GM23338 (cell line): ENCODE results near the gene CCT6A. TPM values are rescaled to one million over a fixed set of nuclear protein-coding genes. Genes with fewer than 3 reads are reported as not detected.
A peak's percentile ranks its signal among the peaks of the same experiment; 100 is the strongest.
"Not testable (repeated sequence)": the region's sequence is repeated elsewhere in the genome, so short reads cannot be mapped to it uniquely, and the experiment has no call there.

Experiments used
- ATAC-seq: fragments of 200-7000 bp; cut with Tn5 transposase; 3 replicates; pipeline ENCODE4 v1.9.1; 2020
- DNase-seq: peaks from one replicate; pipeline ENCODE4 v3.0.0-alpha.2; 2015; ENCODE audit warnings: low spot score
- H2AFZ ChIP-seq: fragments of 200-600 bp; sonication (generic); 2 replicates; pipeline ENCODE4 v1.8.0; 2016; ENCODE audit warnings: antibody characterized with exemption, mild to moderate bottlenecking, moderate library complexity
- H3F3A ChIP-seq: fragments of 200-600 bp; sonication (generic); replicated peaks from 2 replicates; pipeline ENCODE4 v1.8.0; 2017; ENCODE audit warnings: antibody characterized with exemption, mixed run types, low read depth
- H3K27ac ChIP-seq: fragments of 200-600 bp; sonication (generic); 2 replicates; pipeline ENCODE4 v1.6.1; 2016; ENCODE audit warnings: low read depth
- H3K27me3 ChIP-seq: fragments of 200-600 bp; sonication (generic); 2 replicates; pipeline ENCODE4 v1.8.0; 2016; ENCODE audit warnings: mild to moderate bottlenecking, mixed run types, moderate library complexity; ENCODE audit not compliant: insufficient read depth
- H3K36me3 ChIP-seq: fragments of 200-600 bp; sonication (generic); 2 replicates; pipeline ENCODE4 v1.8.0; 2016; ENCODE audit warnings: mild to moderate bottlenecking; ENCODE audit not compliant: insufficient read depth
- H3K4me1 ChIP-seq: fragments of 200-600 bp; sonication (generic); 2 replicates; pipeline ENCODE4 v1.8.0; 2016; ENCODE audit warnings: mild to moderate bottlenecking, moderate library complexity; ENCODE audit not compliant: insufficient read depth
- H3K4me2 ChIP-seq: fragments of 200-600 bp; sonication (generic); 2 replicates; pipeline ENCODE4 v1.7.1; 2017; ENCODE audit warnings: mixed run types
- H3K4me3 ChIP-seq: fragments of 200-600 bp; sonication (generic); 2 replicates; pipeline ENCODE4 v1.6.1; 2016; ENCODE audit warnings: mixed run types
- H3K79me2 ChIP-seq: fragments of 200-600 bp; sonication (generic); replicated peaks from 2 replicates; pipeline ENCODE4 v1.8.0; 2017; ENCODE audit warnings: mild to moderate bottlenecking; ENCODE audit not compliant: insufficient read depth
- H3K9me2 ChIP-seq: fragments of 200-600 bp; sonication (generic); 2 replicates; pipeline ENCODE4 v1.8.0; 2017; ENCODE audit not compliant: insufficient read depth
- H4K20me1 ChIP-seq: fragments of 200-600 bp; sonication (generic); replicated peaks from 2 replicates; pipeline ENCODE4 v1.8.0; 2017; ENCODE audit warnings: mild to moderate bottlenecking; ENCODE audit not compliant: insufficient read depth
- H3K27ac Mint-ChIP-seq: 2 replicates; pipeline ENCODE4 v1.8.0; 2020; ENCODE audit warnings: inconsistent platforms, mild to moderate bottlenecking, moderate library complexity, mixed read lengths
- H3K27me3 Mint-ChIP-seq: 3 replicates; pipeline ENCODE4 v1.8.0; 2022; ENCODE audit warnings: low read depth, mild to moderate bottlenecking, moderate library complexity, mixed read lengths, inconsistent platforms; ENCODE audit not compliant: insufficient read depth, poor library complexity
- H3K36me3 Mint-ChIP-seq: 3 replicates; pipeline ENCODE4 v1.8.0; 2021; ENCODE audit warnings: low read depth, mild to moderate bottlenecking, inconsistent platforms, moderate library complexity, mixed read lengths
- H3K4me1 Mint-ChIP-seq: 3 replicates; pipeline ENCODE4 v1.8.0; 2020; ENCODE audit warnings: mild to moderate bottlenecking, inconsistent platforms, mixed read lengths
- H3K4me3 Mint-ChIP-seq: 3 replicates; pipeline ENCODE4 v1.8.0; 2021; ENCODE audit warnings: moderate library complexity, mild to moderate bottlenecking, inconsistent platforms, mixed read lengths
- H3K9me3 Mint-ChIP-seq: 3 replicates; pipeline ENCODE4 v1.8.0; 2020; ENCODE audit warnings: moderate library complexity, mild to moderate bottlenecking, inconsistent platforms, mixed read lengths
- polyA plus RNA-seq: library from polyadenylated mRNA; unstranded; fragments of >200 nt; fragmentation: Nextera tagmentation; extraction: Ambion mirVana; gene quantifications from 2 replicates; pipeline ENCODE4 v1.2.1, GENCODE V29; 2016
- total RNA-seq: library from RNA; depleted of rRNA; stranded (reverse); fragments of >200 nt; shearing (Covaris generic); gene quantifications from 2 replicates; pipeline ENCODE4 v1.2.3, GENCODE V29; 2014
- TF ChIP-seq, protein P1 (sequence below): IDR thresholded peaks from 2 replicates; pipeline ENCODE4 v1.6.1; 2016; ENCODE audit warnings: antibody characterized with exemption
- TF ChIP-seq, protein P2 (sequence below), 2 experiments: fragments of 200-600 bp in 1 of 2; sonication (generic) in 1 of 2; conservative IDR thresholded peaks; 2 replicates each; pipeline versions ENCODE4 v1.5.1 to v1.6.1; 2016 to 2017; ENCODE audit warnings: antibody characterized with exemption in 2 of 2, low read depth in 2 of 2, mild to moderate bottlenecking in 2 of 2, moderate library complexity in 1 of 2
- TF ChIP-seq, protein P3 (sequence below): fragments of 250-450 bp; sonication (Bioruptor Pico); IDR thresholded peaks from 2 replicates; pipeline ENCODE4 v1.5.0; 2020; ENCODE audit warnings: mild to moderate bottlenecking, moderate library complexity

CCT6A gene
- total and polyA plus RNA-seq, 2 experiments from 2014 or later = 266 to 505 TPM

DNA sequence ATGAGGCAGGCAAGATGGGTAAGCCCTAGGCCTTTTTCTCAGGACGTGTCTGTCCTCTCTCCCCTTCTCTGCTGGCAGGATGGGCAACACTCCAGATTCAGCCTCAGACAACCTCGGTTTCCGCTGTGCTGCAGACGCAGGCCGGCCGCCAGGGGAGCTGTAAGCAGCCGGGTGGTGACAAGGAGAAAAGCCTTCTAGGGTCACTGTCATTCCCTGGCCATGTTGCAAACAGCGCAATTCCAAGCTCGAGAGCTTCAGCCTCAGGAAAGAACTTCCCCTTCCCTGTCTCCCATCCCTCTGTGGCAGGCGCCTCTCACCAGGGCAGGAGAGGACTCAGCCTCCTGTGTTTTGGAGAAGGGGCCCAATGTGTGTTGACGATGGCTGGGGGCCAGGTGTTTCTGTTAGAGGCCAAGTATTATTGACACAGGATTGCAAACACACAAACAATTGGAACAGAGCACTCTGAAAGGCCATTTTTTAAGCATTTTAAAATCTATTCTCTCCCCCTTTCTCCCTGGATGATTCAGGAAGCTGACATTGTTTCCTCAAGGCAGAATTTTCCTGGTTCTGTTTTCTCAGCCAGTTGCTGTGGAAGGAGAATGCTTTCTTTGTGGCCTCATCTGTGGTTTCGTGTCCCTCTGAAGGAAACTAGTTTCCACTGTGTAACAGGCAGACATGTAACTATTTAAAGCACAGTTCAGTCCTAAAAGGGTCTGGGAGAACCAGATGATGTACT lies 28.1 kb downstream of the CCT6A start:
- Histone ChIP-seq H3K36me3 (no peaks in the 10 kb centered on the region; the same call in 1 of the 2 replicates), H3K4me2 (no peak overlapping the region), H3K79me2 (no peaks in the 10 kb centered on the region), H3F3A (no peaks in the 10 kb centered on the region), H3K27me3 (no peaks in the 10 kb centered on the region), H2AFZ (no peak overlapping the region), H3K27ac (no peak overlapping the region), H3K4me3 (no peak overlapping the region), H4K20me1 (no peaks in the 10 kb centered on the region), H3K9me2 (no peaks in the 10 kb centered on the region), H3K4me1 (no peaks in the 10 kb centered on the region)
- Mint-ChIP-seq H3K36me3 (peaks cover 21% of the 10 kb centered on the region), H3K9me3 (no peaks in the 10 kb centered on the region), H3K4me3 (no peak overlapping the region), H3K27me3 (peaks cover 10% of the 10 kb centered on the region), H3K4me1 (no peaks in the 10 kb centered on the region), H3K27ac (no peak overlapping the region)
- TF ChIP-seq, protein P1, sequence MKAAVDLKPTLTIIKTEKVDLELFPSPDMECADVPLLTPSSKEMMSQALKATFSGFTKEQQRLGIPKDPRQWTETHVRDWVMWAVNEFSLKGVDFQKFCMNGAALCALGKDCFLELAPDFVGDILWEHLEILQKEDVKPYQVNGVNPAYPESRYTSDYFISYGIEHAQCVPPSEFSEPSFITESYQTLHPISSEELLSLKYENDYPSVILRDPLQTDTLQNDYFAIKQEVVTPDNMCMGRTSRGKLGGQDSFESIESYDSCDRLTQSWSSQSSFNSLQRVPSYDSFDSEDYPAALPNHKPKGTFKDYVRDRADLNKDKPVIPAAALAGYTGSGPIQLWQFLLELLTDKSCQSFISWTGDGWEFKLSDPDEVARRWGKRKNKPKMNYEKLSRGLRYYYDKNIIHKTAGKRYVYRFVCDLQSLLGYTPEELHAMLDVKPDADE = no peak
- TF ChIP-seq, protein P2, sequence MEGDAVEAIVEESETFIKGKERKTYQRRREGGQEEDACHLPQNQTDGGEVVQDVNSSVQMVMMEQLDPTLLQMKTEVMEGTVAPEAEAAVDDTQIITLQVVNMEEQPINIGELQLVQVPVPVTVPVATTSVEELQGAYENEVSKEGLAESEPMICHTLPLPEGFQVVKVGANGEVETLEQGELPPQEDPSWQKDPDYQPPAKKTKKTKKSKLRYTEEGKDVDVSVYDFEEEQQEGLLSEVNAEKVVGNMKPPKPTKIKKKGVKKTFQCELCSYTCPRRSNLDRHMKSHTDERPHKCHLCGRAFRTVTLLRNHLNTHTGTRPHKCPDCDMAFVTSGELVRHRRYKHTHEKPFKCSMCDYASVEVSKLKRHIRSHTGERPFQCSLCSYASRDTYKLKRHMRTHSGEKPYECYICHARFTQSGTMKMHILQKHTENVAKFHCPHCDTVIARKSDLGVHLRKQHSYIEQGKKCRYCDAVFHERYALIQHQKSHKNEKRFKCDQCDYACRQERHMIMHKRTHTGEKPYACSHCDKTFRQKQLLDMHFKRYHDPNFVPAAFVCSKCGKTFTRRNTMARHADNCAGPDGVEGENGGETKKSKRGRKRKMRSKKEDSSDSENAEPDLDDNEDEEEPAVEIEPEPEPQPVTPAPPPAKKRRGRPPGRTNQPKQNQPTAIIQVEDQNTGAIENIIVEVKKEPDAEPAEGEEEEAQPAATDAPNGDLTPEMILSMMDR (conservative IDR thresholded peaks at IDR 0.05; ENCODE audit: low read depth in 2 of 2) = peak; percentile 56
- TF ChIP-seq, protein P3, sequence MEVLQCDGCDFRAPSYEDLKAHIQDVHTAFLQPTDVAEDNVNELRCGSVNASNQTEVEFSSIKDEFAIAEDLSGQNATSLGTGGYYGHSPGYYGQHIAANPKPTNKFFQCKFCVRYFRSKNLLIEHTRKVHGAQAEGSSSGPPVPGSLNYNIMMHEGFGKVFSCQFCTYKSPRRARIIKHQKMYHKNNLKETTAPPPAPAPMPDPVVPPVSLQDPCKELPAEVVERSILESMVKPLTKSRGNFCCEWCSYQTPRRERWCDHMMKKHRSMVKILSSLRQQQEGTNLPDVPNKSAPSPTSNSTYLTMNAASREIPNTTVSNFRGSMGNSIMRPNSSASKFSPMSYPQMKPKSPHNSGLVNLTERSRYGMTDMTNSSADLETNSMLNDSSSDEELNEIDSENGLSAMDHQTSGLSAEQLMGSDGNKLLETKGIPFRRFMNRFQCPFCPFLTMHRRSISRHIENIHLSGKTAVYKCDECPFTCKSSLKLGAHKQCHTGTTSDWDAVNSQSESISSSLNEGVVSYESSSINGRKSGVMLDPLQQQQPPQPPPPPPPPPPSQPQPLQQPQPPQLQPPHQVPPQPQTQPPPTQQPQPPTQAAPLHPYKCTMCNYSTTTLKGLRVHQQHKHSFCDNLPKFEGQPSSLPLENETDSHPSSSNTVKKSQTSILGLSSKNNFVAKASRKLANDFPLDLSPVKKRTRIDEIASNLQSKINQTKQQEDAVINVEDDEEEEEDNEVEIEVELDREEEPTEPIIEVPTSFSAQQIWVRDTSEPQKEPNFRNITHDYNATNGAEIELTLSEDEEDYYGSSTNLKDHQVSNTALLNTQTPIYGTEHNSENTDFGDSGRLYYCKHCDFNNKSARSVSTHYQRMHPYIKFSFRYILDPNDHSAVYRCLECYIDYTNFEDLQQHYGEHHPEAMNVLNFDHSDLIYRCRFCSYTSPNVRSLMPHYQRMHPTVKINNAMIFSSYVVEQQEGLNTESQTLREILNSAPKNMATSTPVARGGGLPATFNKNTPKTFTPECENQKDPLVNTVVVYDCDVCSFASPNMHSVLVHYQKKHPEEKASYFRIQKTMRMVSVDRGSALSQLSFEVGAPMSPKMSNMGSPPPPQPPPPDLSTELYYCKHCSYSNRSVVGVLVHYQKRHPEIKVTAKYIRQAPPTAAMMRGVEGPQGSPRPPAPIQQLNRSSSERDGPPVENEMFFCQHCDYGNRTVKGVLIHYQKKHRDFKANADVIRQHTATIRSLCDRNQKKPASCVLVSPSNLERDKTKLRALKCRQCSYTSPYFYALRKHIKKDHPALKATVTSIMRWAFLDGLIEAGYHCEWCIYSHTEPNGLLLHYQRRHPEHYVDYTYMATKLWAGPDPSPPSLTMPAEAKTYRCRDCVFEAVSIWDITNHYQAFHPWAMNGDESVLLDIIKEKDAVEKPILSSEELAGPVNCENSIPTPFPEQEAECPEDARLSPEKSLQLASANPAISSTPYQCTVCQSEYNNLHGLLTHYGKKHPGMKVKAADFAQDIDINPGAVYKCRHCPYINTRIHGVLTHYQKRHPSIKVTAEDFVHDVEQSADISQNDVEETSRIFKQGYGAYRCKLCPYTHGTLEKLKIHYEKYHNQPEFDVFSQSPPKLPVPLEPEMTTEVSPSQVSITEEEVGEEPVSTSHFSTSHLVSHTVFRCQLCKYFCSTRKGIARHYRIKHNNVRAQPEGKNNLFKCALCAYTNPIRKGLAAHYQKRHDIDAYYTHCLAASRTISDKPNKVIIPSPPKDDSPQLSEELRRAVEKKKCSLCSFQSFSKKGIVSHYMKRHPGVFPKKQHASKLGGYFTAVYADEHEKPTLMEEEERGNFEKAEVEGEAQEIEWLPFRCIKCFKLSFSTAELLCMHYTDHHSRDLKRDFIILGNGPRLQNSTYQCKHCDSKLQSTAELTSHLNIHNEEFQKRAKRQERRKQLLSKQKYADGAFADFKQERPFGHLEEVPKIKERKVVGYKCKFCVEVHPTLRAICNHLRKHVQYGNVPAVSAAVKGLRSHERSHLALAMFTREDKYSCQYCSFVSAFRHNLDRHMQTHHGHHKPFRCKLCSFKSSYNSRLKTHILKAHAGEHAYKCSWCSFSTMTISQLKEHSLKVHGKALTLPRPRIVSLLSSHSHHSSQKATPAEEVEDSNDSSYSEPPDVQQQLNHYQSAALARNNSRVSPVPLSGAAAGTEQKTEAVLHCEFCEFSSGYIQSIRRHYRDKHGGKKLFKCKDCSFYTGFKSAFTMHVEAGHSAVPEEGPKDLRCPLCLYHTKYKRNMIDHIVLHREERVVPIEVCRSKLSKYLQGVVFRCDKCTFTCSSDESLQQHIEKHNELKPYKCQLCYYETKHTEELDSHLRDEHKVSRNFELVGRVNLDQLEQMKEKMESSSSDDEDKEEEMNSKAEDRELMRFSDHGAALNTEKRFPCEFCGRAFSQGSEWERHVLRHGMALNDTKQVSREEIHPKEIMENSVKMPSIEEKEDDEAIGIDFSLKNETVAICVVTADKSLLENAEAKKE (CRISPR knock-in tag) = no peak
- DNase-seq (peak; percentile 59), ATAC-seq (peak; percentile 70)

DNA sequence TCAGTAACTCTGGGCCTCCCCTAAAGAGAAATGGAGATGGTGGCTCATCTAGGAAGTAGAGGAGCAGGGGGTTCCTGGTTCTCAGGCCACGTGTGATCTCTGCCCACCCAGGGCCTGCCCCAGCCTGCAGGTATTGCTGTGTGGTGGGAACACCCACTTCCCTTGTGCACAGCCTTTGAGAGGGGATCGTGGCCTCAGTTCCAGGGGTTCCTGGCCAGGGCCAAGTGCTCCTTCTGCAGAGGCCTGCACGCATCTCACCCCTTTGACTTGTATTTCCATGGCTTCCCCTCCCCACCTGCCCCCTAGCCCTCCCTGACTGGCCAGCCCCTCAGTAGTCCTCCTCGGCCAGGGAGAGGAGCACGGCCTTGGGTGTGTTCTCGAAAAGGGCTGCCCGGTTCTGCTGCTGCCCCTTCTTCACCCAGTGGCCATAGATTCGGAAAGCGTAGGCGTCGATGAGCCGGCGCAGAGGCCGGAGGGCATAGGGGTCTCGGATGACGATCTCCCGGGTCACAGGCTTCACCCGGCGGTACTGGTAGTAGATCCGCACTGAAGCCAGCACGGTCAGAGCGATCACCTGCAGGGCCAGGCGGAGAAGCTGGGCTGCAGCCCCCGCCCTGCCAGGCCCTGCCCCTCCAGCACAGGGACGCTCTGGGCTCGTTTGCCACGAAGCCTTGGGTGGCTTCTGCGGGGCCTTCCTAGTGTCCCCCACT lies 29.3 kb downstream of the CCT6A start:
- not testable (repeated sequence) for DNase-seq, H3K9me3 Mint-ChIP-seq, H3K27me3 ChIP-seq, H3K4me1 ChIP-seq, ATAC-seq, H3K4me3 Mint-ChIP-seq, H3K79me2 ChIP-seq, H4K20me1 ChIP-seq, H3K4me2 ChIP-seq, H3K27ac Mint-ChIP-seq, H3K4me1 Mint-ChIP-seq, H3K36me3 ChIP-seq, H3K9me2 ChIP-seq, H3K27ac ChIP-seq, H3F3A ChIP-seq, H3K4me3 ChIP-seq, H2AFZ ChIP-seq
- Mint-ChIP-seq H3K27me3 (peaks cover 12% of the 10 kb centered on the region), H3K36me3 (peaks cover 21% of the 10 kb centered on the region)
